ENCODE results near the gene PRKRIP1.
"Not testable (repeated sequence)": the region's sequence is repeated elsewhere in the genome, so short reads cannot be mapped to it uniquely, and the experiment has no call there.

PRKRIP1 gene

GRCh38 chr7:102395873-102396709, at the start of gene PRKRIP1:
TSS of gene PRKRIP1 (plus strand) at chr7:102396363. CDS start at chr7:102396412, 49 bp downstream.
- peak; percentile 96 for DNase-seq (ENCODE audit: low spot score)
- no peak for TF ChIP-seq CTCF (IDR thresholded peaks at IDR 0.05; ENCODE audit: borderline replicate concordance, control extremely low read depth, extremely low read depth, insufficient read depth, missing control alignments)
- in situ Hi-C loops (cut with MboI; ENCODE audit: low sequenced_read_pairs, unreplicated experiment) = loop anchor here (25.0 kb wide), 1 partner anchor 859 kb away; no protein-coding TSS in a partner anchor

GRCh38 chr7:102346983-102347382, 49.2 kb upstream of the PRKRIP1 start:
- DNase-seq (ENCODE audit: low spot score); in situ Hi-C loops (cut with MboI; ENCODE audit: low sequenced_read_pairs, unreplicated experiment): not testable (repeated sequence)

- DNase-seq (ENCODE audit: low spot score); in situ Hi-C loops (cut with MboI; ENCODE audit: low sequenced_read_pairs, unreplicated experiment): not testable (repeated sequence)
Observed at GRCh38 chr7:102356344-102356743, 39.8 kb upstream of the PRKRIP1 start, which contains the start of gene SPDYE6. TSS of gene SPDYE6 (minus strand) at chr7:102356444. CDS start at chr7:102356023, 421 bp downstream.

- peak; percentile 6 for TF ChIP-seq CTCF (IDR thresholded peaks at IDR 0.05; ENCODE audit: borderline replicate concordance, control extremely low read depth, extremely low read depth, insufficient read depth, missing control alignments)
- peak; percentile 80 for DNase-seq (ENCODE audit: low spot score)
- in situ Hi-C loops (cut with MboI; ENCODE audit: low sequenced_read_pairs, unreplicated experiment) = not testable (repeated sequence)
Observed at GRCh38 chr7:102363549-102364393, 32.4 kb upstream of the PRKRIP1 start.

GRCh38 chr7:102364394-102364886, 31.7 kb upstream of the PRKRIP1 start:
- in situ Hi-C loops (cut with MboI; ENCODE audit: low sequenced_read_pairs, unreplicated experiment); DNase-seq (ENCODE audit: low spot score): not testable (repeated sequence)

GRCh38 chr7:102365390-102365789, 30.8 kb upstream of the PRKRIP1 start:
- DNase-seq (ENCODE audit: low spot score); in situ Hi-C loops (cut with MboI; ENCODE audit: low sequenced_read_pairs, unreplicated experiment): not testable (repeated sequence)

- DNase-seq (ENCODE audit: low spot score); in situ Hi-C loops (cut with MboI; ENCODE audit: low sequenced_read_pairs, unreplicated experiment): not testable (repeated sequence)
Observed at GRCh38 chr7:102370038-102370437, 26.1 kb upstream of the PRKRIP1 start.

GRCh38 chr7:102372796-102373195, 23.4 kb upstream of the PRKRIP1 start:
- DNase-seq (ENCODE audit: low spot score); in situ Hi-C loops (cut with MboI; ENCODE audit: low sequenced_read_pairs, unreplicated experiment): not testable (repeated sequence)

- no peak for TF ChIP-seq CTCF (IDR thresholded peaks at IDR 0.05; ENCODE audit: borderline replicate concordance, control extremely low read depth, extremely low read depth, insufficient read depth, missing control alignments)
- no peak for DNase-seq (ENCODE audit: low spot score)
- in situ Hi-C loops (cut with MboI; ENCODE audit: low sequenced_read_pairs, unreplicated experiment) = loop anchor here (25.0 kb wide), 1 partner anchor 840 kb away; no protein-coding TSS in a partner anchor
Observed at GRCh38 chr7:102376964-102377466, 19.1 kb upstream of the PRKRIP1 start.

- DNase-seq (ENCODE audit: low spot score) = not testable (repeated sequence)
- in situ Hi-C loops (cut with MboI; ENCODE audit: low sequenced_read_pairs, unreplicated experiment) = loop anchor here (25.0 kb wide), 1 partner anchor 844 kb away; no protein-coding TSS in a partner anchor
Observed at GRCh38 chr7:102380837-102381236, 15.3 kb upstream of the PRKRIP1 start.

- in situ Hi-C loops (cut with MboI; ENCODE audit: low sequenced_read_pairs, unreplicated experiment) = loop anchor here (25.0 kb wide), 1 partner anchor 845 kb away; no protein-coding TSS in a partner anchor
- not testable (repeated sequence) for DNase-seq (ENCODE audit: low spot score)
Observed at GRCh38 chr7:102381696-102382425, 14.3 kb upstream of the PRKRIP1 start.
